ENCODE measurements around the gene TMEM175.

The TMEM175 gene

GRCh38 chr4:953574-953915, 21.3 kb downstream of the TMEM175 start:
- Histone ChIP-seq H3K4me3 (replicated peaks; ENCODE audit: insufficient read depth, low read length) (no peak overlapping the region), H3K27me3 (ENCODE audit: insufficient read depth, poor library complexity, severe bottlenecking) (no peaks in the 10 kb centered on the region), H3K27ac (replicated peaks) (no peak overlapping the region)
- DNase-seq (ENCODE audit: low read depth in 1 of 2, low spot score in 1 of 2) = no peak
- TF ChIP-seq, protein P1, sequence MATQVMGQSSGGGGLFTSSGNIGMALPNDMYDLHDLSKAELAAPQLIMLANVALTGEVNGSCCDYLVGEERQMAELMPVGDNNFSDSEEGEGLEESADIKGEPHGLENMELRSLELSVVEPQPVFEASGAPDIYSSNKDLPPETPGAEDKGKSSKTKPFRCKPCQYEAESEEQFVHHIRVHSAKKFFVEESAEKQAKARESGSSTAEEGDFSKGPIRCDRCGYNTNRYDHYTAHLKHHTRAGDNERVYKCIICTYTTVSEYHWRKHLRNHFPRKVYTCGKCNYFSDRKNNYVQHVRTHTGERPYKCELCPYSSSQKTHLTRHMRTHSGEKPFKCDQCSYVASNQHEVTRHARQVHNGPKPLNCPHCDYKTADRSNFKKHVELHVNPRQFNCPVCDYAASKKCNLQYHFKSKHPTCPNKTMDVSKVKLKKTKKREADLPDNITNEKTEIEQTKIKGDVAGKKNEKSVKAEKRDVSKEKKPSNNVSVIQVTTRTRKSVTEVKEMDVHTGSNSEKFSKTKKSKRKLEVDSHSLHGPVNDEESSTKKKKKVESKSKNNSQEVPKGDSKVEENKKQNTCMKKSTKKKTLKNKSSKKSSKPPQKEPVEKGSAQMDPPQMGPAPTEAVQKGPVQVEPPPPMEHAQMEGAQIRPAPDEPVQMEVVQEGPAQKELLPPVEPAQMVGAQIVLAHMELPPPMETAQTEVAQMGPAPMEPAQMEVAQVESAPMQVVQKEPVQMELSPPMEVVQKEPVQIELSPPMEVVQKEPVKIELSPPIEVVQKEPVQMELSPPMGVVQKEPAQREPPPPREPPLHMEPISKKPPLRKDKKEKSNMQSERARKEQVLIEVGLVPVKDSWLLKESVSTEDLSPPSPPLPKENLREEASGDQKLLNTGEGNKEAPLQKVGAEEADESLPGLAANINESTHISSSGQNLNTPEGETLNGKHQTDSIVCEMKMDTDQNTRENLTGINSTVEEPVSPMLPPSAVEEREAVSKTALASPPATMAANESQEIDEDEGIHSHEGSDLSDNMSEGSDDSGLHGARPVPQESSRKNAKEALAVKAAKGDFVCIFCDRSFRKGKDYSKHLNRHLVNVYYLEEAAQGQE (IDR thresholded peaks at IDR 0.05; ENCODE audit: insufficient replicate concordance, low read depth) = no peak
- TF ChIP-seq CTCF (IDR thresholded peaks at IDR 0.05; ENCODE audit: insufficient read depth, low read length) (no peak), POLR2AphosphoS5 (IDR thresholded peaks at IDR 0.05; ENCODE audit: low read depth) (no peak), GABPA (IDR thresholded peaks at IDR 0.05; ENCODE audit: low read depth) (no peak), SPI1 (IDR thresholded peaks at IDR 0.05; ENCODE audit: borderline replicate concordance, low read depth) (no peak)

GRCh38 chr4:954211-955020, 22.2 kb downstream of the TMEM175 start:
- DNase-seq (ENCODE audit: low read depth in 1 of 2, low spot score in 1 of 2) = no peak
- TF ChIP-seq CTCF (IDR thresholded peaks at IDR 0.05; ENCODE audit: insufficient read depth, low read length) = no peak
- TF ChIP-seq, protein P1 (IDR thresholded peaks at IDR 0.05; ENCODE audit: insufficient replicate concordance, low read depth) = no peak
- no peak for TF ChIP-seq SPI1 (IDR thresholded peaks at IDR 0.05; ENCODE audit: borderline replicate concordance, low read depth)
- no peak for TF ChIP-seq GABPA (IDR thresholded peaks at IDR 0.05; ENCODE audit: low read depth)
- no peak for TF ChIP-seq POLR2AphosphoS5 (IDR thresholded peaks at IDR 0.05; ENCODE audit: low read depth)
- Histone ChIP-seq H3K27me3 (ENCODE audit: insufficient read depth, poor library complexity, severe bottlenecking) (no peaks in the 10 kb centered on the region), H3K27ac (replicated peaks) (no peak overlapping the region), H3K4me3 (replicated peaks; ENCODE audit: insufficient read depth, low read length) (no peak overlapping the region)

DNA sequence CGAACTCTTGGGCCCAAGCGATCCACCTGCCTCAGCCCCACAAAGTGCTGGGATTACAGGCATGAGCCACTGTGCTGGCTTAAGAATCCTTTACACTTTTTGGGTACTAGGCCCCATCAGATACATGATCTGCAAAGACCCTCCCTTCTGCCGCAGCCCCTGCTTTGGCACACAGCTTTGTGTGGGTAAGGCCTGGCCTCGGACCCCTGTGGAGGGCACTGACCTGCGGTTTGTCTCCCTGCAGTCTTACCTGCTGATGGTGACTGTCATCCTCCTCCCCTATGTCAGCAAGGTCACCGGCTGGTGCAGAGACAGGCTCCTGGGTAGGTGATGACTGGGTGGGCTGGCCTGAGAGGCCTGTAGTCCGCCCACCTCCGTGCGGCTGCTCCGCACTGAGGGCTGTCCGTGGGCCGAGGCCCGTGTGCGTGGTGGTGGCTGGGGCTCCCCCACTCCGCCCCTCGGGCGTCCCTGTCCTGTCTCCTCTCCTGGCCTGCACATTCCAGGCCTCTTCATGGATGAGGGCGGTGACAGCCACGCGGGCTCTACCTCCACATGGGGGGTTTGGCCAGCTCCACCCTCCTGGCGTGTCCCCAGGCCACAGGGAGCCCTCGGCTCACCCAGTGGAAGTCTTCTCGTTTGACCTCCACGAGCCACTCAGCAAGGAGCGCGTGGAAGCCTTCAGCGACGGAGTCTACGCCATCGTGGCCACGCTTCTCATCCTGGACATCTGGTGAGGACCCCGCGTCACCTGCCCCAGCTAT, 23.1 kb downstream of the TMEM175 start:
- Histone ChIP-seq H3K4me3 (replicated peaks; ENCODE audit: insufficient read depth, low read length) (no peak overlapping the region), H3K27me3 (ENCODE audit: insufficient read depth, poor library complexity, severe bottlenecking) (no peaks in the 10 kb centered on the region), H3K27ac (replicated peaks) (no peak overlapping the region)
- TF ChIP-seq, protein P1 (IDR thresholded peaks at IDR 0.05; ENCODE audit: insufficient replicate concordance, low read depth) = no peak
- TF ChIP-seq CTCF (IDR thresholded peaks at IDR 0.05; ENCODE audit: insufficient read depth, low read length) (no peak), GABPA (IDR thresholded peaks at IDR 0.05; ENCODE audit: low read depth) (no peak), SPI1 (IDR thresholded peaks at IDR 0.05; ENCODE audit: borderline replicate concordance, low read depth) (no peak), POLR2AphosphoS5 (IDR thresholded peaks at IDR 0.05; ENCODE audit: low read depth) (no peak)
- no peak for DNase-seq (ENCODE audit: low read depth in 1 of 2, low spot score in 1 of 2)

Data from HL-60 (cell line).